ENCODE results near the gene RSPRY1. TPM values are rescaled to one million over a fixed set of nuclear protein-coding genes. Genes with fewer than 3 reads are reported as not detected.

The RSPRY1 gene
- total RNA-seq, 1 experiment from 2014 or later: 24.9 TPM

DNA sequence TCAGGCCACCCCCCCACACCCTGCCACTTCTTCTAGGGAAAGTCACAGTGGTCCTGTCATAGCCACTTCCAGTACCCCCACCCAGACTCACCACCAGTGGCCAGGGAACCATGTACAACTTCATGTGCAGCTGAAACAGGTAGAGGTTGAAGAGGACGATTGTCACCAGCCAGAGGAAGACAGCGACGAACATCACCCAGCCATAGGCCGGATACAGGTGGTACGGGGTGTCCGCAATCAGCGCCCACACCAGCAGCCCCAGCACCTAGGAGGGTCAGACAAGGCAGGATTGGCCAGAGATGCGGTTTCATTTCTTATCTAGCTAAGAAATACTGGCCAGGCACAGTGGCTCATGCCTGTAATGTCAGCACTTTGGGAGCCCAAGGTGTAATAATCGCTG lies 75.7 kb downstream of the RSPRY1 start:
- Histone ChIP-seq H3K27ac (ENCODE audit: low read depth, low read length) (no peak overlapping the region), H3K79me2 (ENCODE audit: insufficient read depth, low read length) (no peaks in the 10 kb centered on the region), H3K9me3 (ENCODE audit: control insufficient read depth in 1 of 2, insufficient read depth in 1 of 2, low read depth in 1 of 2, low read length in 2 of 2) (no peaks in the 10 kb centered on the region), H3K9ac (ENCODE audit: low read length) (no peak overlapping the region), H3K4me2 (ENCODE audit: low read length) (no peak overlapping the region), H4K20me1 (ENCODE audit: insufficient read depth) (no peaks in the 10 kb centered on the region), H3K4me1 (ENCODE audit: control insufficient read depth in 1 of 2, insufficient read depth in 2 of 2, low read length in 2 of 2) (peaks cover 0 to 8% of the 10 kb centered on the region in 2 experiments; a peak in 2 of 4 replicates), H3K4me3 (replicated peaks in 1 of 2; ENCODE audit: low read depth in 1 of 2, low read length in 2 of 2) (no peak overlapping the region), H3K36me3 (ENCODE audit: control insufficient read depth in 1 of 2, insufficient read depth in 2 of 2, low read length in 2 of 2) (no peaks in the 10 kb centered on the region), H3K27me3 (ENCODE audit: insufficient read depth, low read length) (no peaks in the 10 kb centered on the region), H2AFZ (ENCODE audit: low read depth, low read length, poor library complexity, severe bottlenecking) (no peak overlapping the region), H3K9me2 (ENCODE audit: insufficient read depth) (no peaks in the 10 kb centered on the region)
- POLR2A ChIA-PET: no interaction called here
- no peak for ATAC-seq
- DNase-seq (ENCODE audit: low read depth, low spot score): no peak
- RAD21 ChIA-PET (ENCODE audit: low non-redundant PET in 1 of 2, low total read pairs in 2 of 2, uncharacterized antibody in 2 of 2, unreplicated experiment in 2 of 2): no interaction called here
- no TSS peak for BruUV-seq (replicated peaks)
- CTCF ChIA-PET: no interaction called here
- TF ChIP-seq ELF1 (IDR thresholded peaks at IDR 0.05; ENCODE audit: borderline replicate concordance, low read depth): no peak
- TF ChIP-seq POLR2A (IDR thresholded peaks at IDR 0.05; ENCODE audit: borderline replicate concordance, extremely low read depth, insufficient read depth, insufficient read length): no peak
- no peak for TF ChIP-seq EZH2phosphoT487 (IDR thresholded peaks at IDR 0.05; ENCODE audit: borderline replicate concordance)
- no peak for TF ChIP-seq SRF (IDR thresholded peaks at IDR 0.05; ENCODE audit: low read depth)
- no peak for TF ChIP-seq FOSL1 (IDR thresholded peaks at IDR 0.05; ENCODE audit: low read depth)
- TF ChIP-seq CBX3 (IDR thresholded peaks at IDR 0.05; ENCODE audit: low read depth): no peak
- TF ChIP-seq EZH2 (IDR thresholded peaks at IDR 0.05): no peak
- TF ChIP-seq, protein P1, sequence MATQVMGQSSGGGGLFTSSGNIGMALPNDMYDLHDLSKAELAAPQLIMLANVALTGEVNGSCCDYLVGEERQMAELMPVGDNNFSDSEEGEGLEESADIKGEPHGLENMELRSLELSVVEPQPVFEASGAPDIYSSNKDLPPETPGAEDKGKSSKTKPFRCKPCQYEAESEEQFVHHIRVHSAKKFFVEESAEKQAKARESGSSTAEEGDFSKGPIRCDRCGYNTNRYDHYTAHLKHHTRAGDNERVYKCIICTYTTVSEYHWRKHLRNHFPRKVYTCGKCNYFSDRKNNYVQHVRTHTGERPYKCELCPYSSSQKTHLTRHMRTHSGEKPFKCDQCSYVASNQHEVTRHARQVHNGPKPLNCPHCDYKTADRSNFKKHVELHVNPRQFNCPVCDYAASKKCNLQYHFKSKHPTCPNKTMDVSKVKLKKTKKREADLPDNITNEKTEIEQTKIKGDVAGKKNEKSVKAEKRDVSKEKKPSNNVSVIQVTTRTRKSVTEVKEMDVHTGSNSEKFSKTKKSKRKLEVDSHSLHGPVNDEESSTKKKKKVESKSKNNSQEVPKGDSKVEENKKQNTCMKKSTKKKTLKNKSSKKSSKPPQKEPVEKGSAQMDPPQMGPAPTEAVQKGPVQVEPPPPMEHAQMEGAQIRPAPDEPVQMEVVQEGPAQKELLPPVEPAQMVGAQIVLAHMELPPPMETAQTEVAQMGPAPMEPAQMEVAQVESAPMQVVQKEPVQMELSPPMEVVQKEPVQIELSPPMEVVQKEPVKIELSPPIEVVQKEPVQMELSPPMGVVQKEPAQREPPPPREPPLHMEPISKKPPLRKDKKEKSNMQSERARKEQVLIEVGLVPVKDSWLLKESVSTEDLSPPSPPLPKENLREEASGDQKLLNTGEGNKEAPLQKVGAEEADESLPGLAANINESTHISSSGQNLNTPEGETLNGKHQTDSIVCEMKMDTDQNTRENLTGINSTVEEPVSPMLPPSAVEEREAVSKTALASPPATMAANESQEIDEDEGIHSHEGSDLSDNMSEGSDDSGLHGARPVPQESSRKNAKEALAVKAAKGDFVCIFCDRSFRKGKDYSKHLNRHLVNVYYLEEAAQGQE (IDR thresholded peaks at IDR 0.05; ENCODE audit: low read depth): no peak
- TF ChIP-seq YY1 (IDR thresholded peaks at IDR 0.05; ENCODE audit: extremely low read depth, insufficient replicate concordance, low read depth, low read length): no peak
- TF ChIP-seq EGR1 (IDR thresholded peaks at IDR 0.05; ENCODE audit: low read depth): no peak
- TF ChIP-seq JUND (IDR thresholded peaks at IDR 0.05): no peak
- TF ChIP-seq, protein P2, sequence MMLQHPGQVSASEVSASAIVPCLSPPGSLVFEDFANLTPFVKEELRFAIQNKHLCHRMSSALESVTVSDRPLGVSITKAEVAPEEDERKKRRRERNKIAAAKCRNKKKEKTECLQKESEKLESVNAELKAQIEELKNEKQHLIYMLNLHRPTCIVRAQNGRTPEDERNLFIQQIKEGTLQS (IDR thresholded peaks at IDR 0.05): no peak
- TF ChIP-seq POLR2AphosphoS5 (IDR thresholded peaks at IDR 0.05; ENCODE audit: low read depth, low read length): no peak
- TF ChIP-seq TCF7L2 (IDR thresholded peaks at IDR 0.05; ENCODE audit: borderline replicate concordance, extremely low read depth, insufficient read depth, insufficient read length): no peak
- no peak for TF ChIP-seq SIN3A (IDR thresholded peaks at IDR 0.05; ENCODE audit: low read depth)
- TF ChIP-seq ZNF274 (IDR thresholded peaks at IDR 0.05; ENCODE audit: low read depth, low read length): no peak
- TF ChIP-seq, protein P3, sequence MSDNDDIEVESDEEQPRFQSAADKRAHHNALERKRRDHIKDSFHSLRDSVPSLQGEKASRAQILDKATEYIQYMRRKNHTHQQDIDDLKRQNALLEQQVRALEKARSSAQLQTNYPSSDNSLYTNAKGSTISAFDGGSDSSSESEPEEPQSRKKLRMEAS (IDR thresholded peaks at IDR 0.05): no peak
- TF ChIP-seq RAD21 (IDR thresholded peaks at IDR 0.05; ENCODE audit: low read depth): no peak
- intact Hi-C loops (cut with micrococcal nuclease): no loop called here

Measured in HCT116 (cell line).